Mammary epithelial cell (primary cell): ENCODE data around the gene RGS6.

ENCODE experiments used
- CTCF ChIP-seq, 2 donors: IDR thresholded peaks in 1 of 2; conservative IDR thresholded peaks in 1 of 2; 2 replicates each; pipeline ENCODE4 v1.5.1; 2011 to 2012; ENCODE audit warnings: inconsistent platforms in 2 of 2, low read length in 2 of 2, mild to moderate bottlenecking in 2 of 2, control low read depth in 1 of 2, low read depth in 1 of 2; ENCODE audit not compliant: insufficient read depth in 1 of 2; ENCODE audit errors: extremely low read depth in 1 of 2
- EZH2 ChIP-seq: IDR thresholded peaks from 2 replicates; pipeline ENCODE4 v1.6.1; 2012; ENCODE audit warnings: low read length, inconsistent platforms, borderline replicate concordance

- TF ChIP-seq CTCF (conservative IDR thresholded peaks at IDR 0.05 in 1 of 2, IDR thresholded peaks at IDR 0.05 in 1 of 2; ENCODE audit: extremely low read depth in 1 of 2, insufficient read depth in 1 of 2, low read depth in 1 of 2, low read length in 2 of 2): no peak
- no peak for TF ChIP-seq EZH2
Measured at GRCh38 chr14:71907793-71908515, 24.3 kb upstream of the RGS6 start.
